GM19463 (cell line): Measurements from ENCODE around the gene ENPP1.
"Not testable (repeated sequence)": the region's sequence is repeated elsewhere in the genome, so short reads cannot be mapped to it uniquely, and the experiment has no call there.

Source experiments
- ATAC-seq: cut with Tn5 transposase; IDR thresholded peaks from one replicate; pipeline ENCODE4 v1.9.1; 2021; ENCODE audit warnings: mild to moderate bottlenecking, moderate library complexity; ENCODE audit not compliant: unreplicated experiment

The ENPP1 gene

GRCh38 chr6:131867744-131868143, 59.9 kb downstream of the ENPP1 start:
- no peak for ATAC-seq

- no peak for ATAC-seq
These were observed 61.0 kb downstream of the ENPP1 start for GRCh38 chr6:131868836-131869235.

GRCh38 chr6:131875647-131876046, 67.8 kb downstream of the ENPP1 start:
- no peak for ATAC-seq

GRCh38 chr6:131876545-131876944, 68.7 kb downstream of the ENPP1 start:
- ATAC-seq, result no peak

GRCh38 chr6:131877999-131878789, 70.4 kb downstream of the ENPP1 start:
- ATAC-seq, result no peak

GRCh38 chr6:131883016-131883415, 75.2 kb downstream of the ENPP1 start:
- no peak for ATAC-seq

GRCh38 chr6:131885237-131885636, 77.4 kb downstream of the ENPP1 start:
- ATAC-seq, result no peak

- no peak for ATAC-seq
These were observed 78.7 kb downstream of the ENPP1 start for GRCh38 chr6:131886517-131886916.

- ATAC-seq, result no peak
These were observed 82.3 kb downstream of the ENPP1 start for GRCh38 chr6:131890091-131890490.

GRCh38 chr6:131893198-131893597, 85.4 kb downstream of the ENPP1 start:
- no peak for ATAC-seq

- ATAC-seq, result no peak
These were observed 86.9 kb downstream of the ENPP1 start for GRCh38 chr6:131894493-131895424.

GRCh38 chr6:131897050-131897435, 89.2 kb downstream of the ENPP1 start:
- ATAC-seq, result no peak

- no peak for ATAC-seq
These were observed 89.8 kb downstream of the ENPP1 start for GRCh38 chr6:131897621-131898020.

- ATAC-seq, result no peak
These were observed 90.9 kb downstream of the ENPP1 start for GRCh38 chr6:131898718-131899117.

- no peak for ATAC-seq
These were observed 92.4 kb downstream of the ENPP1 start for GRCh38 chr6:131900231-131900630.

- not testable (repeated sequence) for ATAC-seq
These were observed 93.6 kb downstream of the ENPP1 start for GRCh38 chr6:131901326-131901873.

GRCh38 chr6:131903734-131904133, 95.9 kb downstream of the ENPP1 start:
- not testable (repeated sequence) for ATAC-seq

GRCh38 chr6:131908787-131909186, 101.0 kb downstream of the ENPP1 start:
- ATAC-seq, result not testable (repeated sequence)

GRCh38 chr6:131909408-131910218, 101.8 kb downstream of the ENPP1 start:
- ATAC-seq, result peak; percentile 98

GRCh38 chr6:131910219-131910589, 102.4 kb downstream of the ENPP1 start:
- ATAC-seq, result no peak

GRCh38 chr6:131910956-131911355, 103.1 kb downstream of the ENPP1 start:
- ATAC-seq, result no peak
